WTC11 (cell line): ENCODE measurements around the gene SESTD1.

Experiments used
- E2F4 ChIP-seq: sonication (generic); formaldehyde crosslinking; IDR thresholded peaks from 2 replicates; pipeline ENCODE4 v1.8.1; 2022; ENCODE audit warnings: low read depth, mild to moderate bottlenecking, moderate library complexity, missing genetic modification reagents, borderline replicate concordance
- NFYB ChIP-seq: sonication (generic); formaldehyde crosslinking; conservative IDR thresholded peaks from 2 replicates; pipeline ENCODE4 v1.8.0; 2022; ENCODE audit warnings: low read depth, missing genetic modification reagents
- USF1 ChIP-seq: sonication (generic); formaldehyde crosslinking; IDR thresholded peaks from 2 replicates; pipeline ENCODE4 v1.8.0; 2022; ENCODE audit warnings: mild to moderate bottlenecking, missing genetic modification reagents
- ZNF121 ChIP-seq: sonication (generic); formaldehyde crosslinking; IDR thresholded peaks from 2 replicates; pipeline ENCODE4 v1.8.0; 2023; ENCODE audit warnings: missing genetic modification reagents
- TF ChIP-seq, protein P1 (sequence below): fragments of 200-600 bp; IDR thresholded peaks from 2 replicates; pipeline ENCODE4 v1.8.0; 2022; ENCODE audit warnings: antibody characterized with exemption
- TF ChIP-seq, protein P2 (sequence below): sonication (generic); formaldehyde crosslinking; IDR thresholded peaks from 2 replicates; pipeline ENCODE4 v1.8.0; 2022; ENCODE audit warnings: mild to moderate bottlenecking, missing genetic modification reagents

GRCh38 chr2:179298666-179299065 lies 34.0 kb upstream of the SESTD1 start:
- TF ChIP-seq, protein P1, sequence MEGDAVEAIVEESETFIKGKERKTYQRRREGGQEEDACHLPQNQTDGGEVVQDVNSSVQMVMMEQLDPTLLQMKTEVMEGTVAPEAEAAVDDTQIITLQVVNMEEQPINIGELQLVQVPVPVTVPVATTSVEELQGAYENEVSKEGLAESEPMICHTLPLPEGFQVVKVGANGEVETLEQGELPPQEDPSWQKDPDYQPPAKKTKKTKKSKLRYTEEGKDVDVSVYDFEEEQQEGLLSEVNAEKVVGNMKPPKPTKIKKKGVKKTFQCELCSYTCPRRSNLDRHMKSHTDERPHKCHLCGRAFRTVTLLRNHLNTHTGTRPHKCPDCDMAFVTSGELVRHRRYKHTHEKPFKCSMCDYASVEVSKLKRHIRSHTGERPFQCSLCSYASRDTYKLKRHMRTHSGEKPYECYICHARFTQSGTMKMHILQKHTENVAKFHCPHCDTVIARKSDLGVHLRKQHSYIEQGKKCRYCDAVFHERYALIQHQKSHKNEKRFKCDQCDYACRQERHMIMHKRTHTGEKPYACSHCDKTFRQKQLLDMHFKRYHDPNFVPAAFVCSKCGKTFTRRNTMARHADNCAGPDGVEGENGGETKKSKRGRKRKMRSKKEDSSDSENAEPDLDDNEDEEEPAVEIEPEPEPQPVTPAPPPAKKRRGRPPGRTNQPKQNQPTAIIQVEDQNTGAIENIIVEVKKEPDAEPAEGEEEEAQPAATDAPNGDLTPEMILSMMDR: no peak
- TF ChIP-seq, protein P2, sequence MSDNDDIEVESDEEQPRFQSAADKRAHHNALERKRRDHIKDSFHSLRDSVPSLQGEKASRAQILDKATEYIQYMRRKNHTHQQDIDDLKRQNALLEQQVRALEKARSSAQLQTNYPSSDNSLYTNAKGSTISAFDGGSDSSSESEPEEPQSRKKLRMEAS: no peak
- no peak for TF ChIP-seq NFYB (CRISPR knock-in tag)
- TF ChIP-seq USF1: no peak
- TF ChIP-seq E2F4 (CRISPR knock-in tag): no peak
- TF ChIP-seq ZNF121 (CRISPR knock-in tag): no peak
